SK-N-SH treated with all-trans-retinoic acid at 6 μM for 48 hours (cell line): ENCODE results near the gene FGF14.

Source experiments
- ATAC-seq: fragments of 200-7000 bp; cut with Tn5 transposase; 3 replicates; pipeline ENCODE4 v1.9.1; 2020; ENCODE audit warnings: mild to moderate bottlenecking, moderate library complexity
- ARNTL ChIP-seq: fragments of 450-650 bp; formaldehyde crosslinking; IDR thresholded peaks from 2 replicates; pipeline ENCODE4 v1.5.0; 2020; ENCODE audit warnings: low read depth, mild to moderate bottlenecking, moderate library complexity, borderline replicate concordance
- BACH2 ChIP-seq: fragments of 250-450 bp; sonication (Bioruptor Pico); IDR thresholded peaks from 2 replicates; pipeline ENCODE4 v1.9.0; 2021; ENCODE audit warnings: mild to moderate bottlenecking, borderline replicate concordance
- CREB5 ChIP-seq: fragments of 250-450 bp; sonication (Bioruptor Pico); IDR thresholded peaks from 2 replicates; pipeline ENCODE4 v1.5.1; 2020; ENCODE audit warnings: low read depth, mild to moderate bottlenecking, moderate library complexity
- CSDC2 ChIP-seq: fragments of 250-450 bp; sonication (Bioruptor Pico); IDR thresholded peaks from 2 replicates; pipeline ENCODE4 v1.5.0; 2020; ENCODE audit warnings: mild to moderate bottlenecking, moderate library complexity
- CSRNP3 ChIP-seq: fragments of 250-450 bp; sonication (Bioruptor Pico); IDR thresholded peaks from 2 replicates; pipeline ENCODE4 v1.5.1; 2021; ENCODE audit warnings: mild to moderate bottlenecking, moderate library complexity
- ESRRG ChIP-seq: fragments of 250-450 bp; sonication (Bioruptor Pico); IDR thresholded peaks from 2 replicates; pipeline ENCODE4 v1.6.1; 2021; ENCODE audit warnings: mild to moderate bottlenecking
- GLIS3 ChIP-seq: fragments of 250-450 bp; sonication (Bioruptor Pico); IDR thresholded peaks from 2 replicates; pipeline ENCODE4 v1.5.0; 2020; ENCODE audit warnings: mild to moderate bottlenecking, moderate library complexity
- OSR1 ChIP-seq: fragments of 250-450 bp; sonication (Bioruptor Pico); IDR thresholded peaks from 2 replicates; pipeline ENCODE4 v1.8.0; 2022; ENCODE audit warnings: moderate library complexity, mild to moderate bottlenecking, inconsistent platforms
- PATZ1 ChIP-seq: fragments of 250-450 bp; sonication (Bioruptor Pico); IDR thresholded peaks from 2 replicates; pipeline ENCODE4 v1.8.0; 2020; ENCODE audit warnings: mild to moderate bottlenecking, moderate library complexity, borderline replicate concordance
- POU6F1 ChIP-seq: fragments of 250-450 bp; sonication (Bioruptor Pico); IDR thresholded peaks from 2 replicates; pipeline ENCODE4 v1.8.0; 2021; ENCODE audit warnings: low read depth, mild to moderate bottlenecking, moderate library complexity, borderline replicate concordance
- PPARA ChIP-seq: fragments of 250-450 bp; sonication (Bioruptor Pico); IDR thresholded peaks from 2 replicates; pipeline ENCODE4 v1.5.0; 2020; ENCODE audit warnings: mild to moderate bottlenecking, borderline replicate concordance
- RARB ChIP-seq: fragments of 250-450 bp; sonication (Bioruptor Pico); IDR thresholded peaks from 2 replicates; pipeline ENCODE4 v1.8.0; 2021; ENCODE audit warnings: mild to moderate bottlenecking, moderate library complexity
- SNAI2 ChIP-seq: fragments of 250-450 bp; sonication (Bioruptor Pico); IDR thresholded peaks from 2 replicates; pipeline ENCODE4 v1.5.0; 2020; ENCODE audit warnings: mild to moderate bottlenecking, moderate library complexity
- TCF4 ChIP-seq: fragments of 250-450 bp; sonication (Bioruptor Pico); IDR thresholded peaks from 2 replicates; pipeline ENCODE4 v1.8.0; 2021; ENCODE audit warnings: mild to moderate bottlenecking, moderate library complexity, borderline replicate concordance
- TSHZ2 ChIP-seq: fragments of 250-450 bp; sonication (Bioruptor Pico); IDR thresholded peaks from 2 replicates; pipeline ENCODE4 v1.5.0; 2020; ENCODE audit warnings: mild to moderate bottlenecking, moderate library complexity
- ZC3H10 ChIP-seq: fragments of 250-450 bp; sonication (Bioruptor Pico); IDR thresholded peaks from 2 replicates; pipeline ENCODE4 v1.5.1; 2021; ENCODE audit warnings: mild to moderate bottlenecking, moderate library complexity
- ZFP3 ChIP-seq: fragments of 250-450 bp; sonication (Bioruptor Pico); IDR thresholded peaks from 2 replicates; pipeline ENCODE4 v1.5.0; 2020; ENCODE audit warnings: mild to moderate bottlenecking, moderate library complexity
- ZFP30 ChIP-seq: fragments of 450-650 bp; formaldehyde crosslinking; IDR thresholded peaks from 2 replicates; pipeline ENCODE4 v1.5.0; 2022; ENCODE audit warnings: mild to moderate bottlenecking, moderate library complexity
- ZNF565 ChIP-seq: fragments of 450-650 bp; formaldehyde crosslinking; conservative IDR thresholded peaks from 2 replicates; pipeline ENCODE4 v1.5.0; 2020; ENCODE audit warnings: low read depth, mild to moderate bottlenecking, moderate library complexity
- ZNF8 ChIP-seq: fragments of 450-650 bp; formaldehyde crosslinking; IDR thresholded peaks from 2 replicates; pipeline ENCODE4 v1.5.0; 2020; ENCODE audit warnings: mild to moderate bottlenecking, moderate library complexity

The FGF14 gene

GRCh38 chr13:102042746-102043145 lies 359.1 kb downstream of the FGF14 start:
- no peak for ATAC-seq

GRCh38 chr13:102041544-102041943 lies 360.3 kb downstream of the FGF14 start:
- no peak for TF ChIP-seq ZC3H10 (CRISPR knock-in tag)
- no peak for TF ChIP-seq TSHZ2 (CRISPR knock-in tag)
- TF ChIP-seq OSR1 (CRISPR knock-in tag): no peak
- TF ChIP-seq ZNF565 (CRISPR knock-in tag): no peak
- no peak for TF ChIP-seq ZFP30 (CRISPR knock-in tag)
- TF ChIP-seq PPARA (CRISPR knock-in tag): no peak
- TF ChIP-seq ZFP3 (CRISPR knock-in tag): no peak
- TF ChIP-seq POU6F1: no peak
- no peak for TF ChIP-seq ESRRG (CRISPR knock-in tag)
- TF ChIP-seq SNAI2 (CRISPR knock-in tag): no peak
- TF ChIP-seq PATZ1 (CRISPR knock-in tag): no peak
- no peak for TF ChIP-seq RARB
- no peak for TF ChIP-seq CREB5 (CRISPR knock-in tag)
- no peak for TF ChIP-seq TCF4 (CRISPR knock-in tag)
- no peak for TF ChIP-seq CSRNP3
- no peak for TF ChIP-seq GLIS3 (CRISPR knock-in tag)
- no peak for TF ChIP-seq ZNF8 (CRISPR knock-in tag)
- no peak for ATAC-seq

More at GRCh38 chr13:102042746-102043145, 359.1 kb downstream of the FGF14 start:
- TF ChIP-seq ZC3H10 (CRISPR knock-in tag) (no peak), BACH2 (CRISPR knock-in tag) (no peak)

- no peak for TF ChIP-seq ZC3H10 (CRISPR knock-in tag)
- no peak for TF ChIP-seq ARNTL (CRISPR knock-in tag)
- TF ChIP-seq CSDC2 (CRISPR knock-in tag): no peak
- no peak for TF ChIP-seq POU6F1
- no peak for ATAC-seq
Observed at GRCh38 chr13:102040812-102041211, 361.0 kb downstream of the FGF14 start.
